GM10266 (cell line): ENCODE measurements around the gene LRRK1.
"Not testable (repeated sequence)": the region's sequence is repeated elsewhere in the genome, so short reads cannot be mapped to it uniquely, and the experiment has no call there.

Source experiments
- DNase-seq: peaks from one replicate; pipeline ENCODE4 v3.0.0; 2012; ENCODE audit errors: extremely low spot score
- CTCF ChIP-seq: IDR thresholded peaks from 2 replicates; pipeline ENCODE4 v1.5.1; 2012; ENCODE audit warnings: mild to moderate bottlenecking, low read depth; ENCODE audit not compliant: control insufficient read depth, insufficient read depth; ENCODE audit errors: missing control alignments

LRRK1 gene

GRCh38 chr15:101069654-101069973 is 150.5 kb downstream of the LRRK1 start:
- no peak for DNase-seq
- TF ChIP-seq CTCF: no peak

GRCh38 chr15:101070024-101070423 is 150.9 kb downstream of the LRRK1 start:
- DNase-seq: no peak
- no peak for TF ChIP-seq CTCF

- no peak for TF ChIP-seq CTCF
- no peak for DNase-seq
Measured at GRCh38 chr15:101070502-101071273, 151.5 kb downstream of the LRRK1 start.

- DNase-seq: no peak
- TF ChIP-seq CTCF: no peak
Measured at GRCh38 chr15:101071651-101072050, 152.5 kb downstream of the LRRK1 start.

- DNase-seq: not testable (repeated sequence)
Measured at GRCh38 chr15:101072235-101072634, 153.1 kb downstream of the LRRK1 start.

GRCh38 chr15:101077806-101078668 is 158.9 kb downstream of the LRRK1 start:
- DNase-seq: not testable (repeated sequence)

GRCh38 chr15:101078669-101079323 is 159.6 kb downstream of the LRRK1 start:
- no peak for TF ChIP-seq CTCF
- no peak for DNase-seq

- DNase-seq: no peak
- TF ChIP-seq CTCF: no peak
Measured at GRCh38 chr15:101081900-101082299, 162.7 kb downstream of the LRRK1 start.
